ENCODE measurements around the gene ADARB2. TPM values are rescaled to one million over a fixed set of nuclear protein-coding genes. Genes with fewer than 3 reads are reported as not detected.

Gene ADARB2
- total RNA-seq, 1 donor from 2014 or later = not detected

DNA sequence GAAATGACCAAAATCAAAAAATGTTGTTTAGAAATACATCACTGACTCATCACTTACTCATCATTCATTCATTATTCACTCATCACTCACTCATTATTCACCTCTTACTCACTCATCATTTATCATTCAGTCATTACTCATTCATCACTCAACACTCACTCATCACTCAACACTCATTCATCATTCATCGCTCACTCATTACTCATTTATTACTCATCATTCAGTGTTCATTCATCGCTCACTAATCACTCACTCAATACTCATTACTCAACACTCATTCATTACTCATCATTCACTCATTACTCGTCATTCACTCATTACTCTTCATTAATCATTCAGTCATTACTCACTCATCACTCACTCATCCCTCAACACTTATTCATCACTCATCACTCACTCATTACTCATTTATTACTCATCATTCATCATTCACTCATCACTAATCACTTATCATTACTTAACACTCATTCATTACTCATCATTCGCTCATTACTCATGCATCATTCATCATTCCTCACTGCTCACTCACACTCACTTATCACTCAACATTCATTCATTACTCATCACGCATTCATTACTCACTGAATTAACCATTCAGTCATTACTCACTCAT lies 238.5 kb downstream of the ADARB2 start:
- Histone ChIP-seq H3K9me3 (no peaks in the 10 kb centered on the region), H3K4me1 (no peaks in the 10 kb centered on the region), H3K36me3 (no peaks in the 10 kb centered on the region), H3K27me3 (no peaks in the 10 kb centered on the region), H3K4me3 (no peak overlapping the region), H3K27ac (no peak overlapping the region)
- no peak for DNase-seq (ENCODE audit: low spot score in 2 of 2)
- no peak for TF ChIP-seq CTCF (IDR thresholded peaks at IDR 0.05)
- intact Hi-C loops (cut with DNase I) = no loop called here

DNA sequence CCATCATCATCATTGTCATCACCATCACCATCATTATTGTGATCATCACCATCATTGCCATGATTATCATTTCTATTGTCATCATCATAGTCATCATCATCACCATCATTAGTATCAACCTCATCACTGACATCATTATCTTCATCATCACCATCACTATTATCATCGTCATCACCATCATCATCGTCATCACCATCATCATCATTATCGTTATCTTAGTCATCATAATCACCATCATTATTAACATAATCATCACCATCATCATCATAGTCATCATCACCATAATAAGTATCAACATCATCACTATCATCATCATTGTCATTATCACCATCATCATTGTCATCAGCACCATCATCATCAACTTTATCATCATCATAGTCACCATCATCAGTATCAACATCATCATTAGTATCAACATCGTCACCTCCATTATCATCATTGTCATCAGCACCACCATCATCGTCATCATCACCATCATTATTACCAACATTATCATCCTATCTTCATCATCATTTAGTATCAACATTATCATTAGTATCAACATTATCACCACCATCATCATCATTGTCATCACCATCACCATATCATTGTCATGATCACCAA lies 241.3 kb downstream of the ADARB2 start:
- no peaks in the 10 kb centered on the region for H3K27me3 ChIP-seq
- intact Hi-C loops (cut with DNase I) = no loop called here
- H3K4me1 ChIP-seq = no peaks in the 10 kb centered on the region

DNA sequence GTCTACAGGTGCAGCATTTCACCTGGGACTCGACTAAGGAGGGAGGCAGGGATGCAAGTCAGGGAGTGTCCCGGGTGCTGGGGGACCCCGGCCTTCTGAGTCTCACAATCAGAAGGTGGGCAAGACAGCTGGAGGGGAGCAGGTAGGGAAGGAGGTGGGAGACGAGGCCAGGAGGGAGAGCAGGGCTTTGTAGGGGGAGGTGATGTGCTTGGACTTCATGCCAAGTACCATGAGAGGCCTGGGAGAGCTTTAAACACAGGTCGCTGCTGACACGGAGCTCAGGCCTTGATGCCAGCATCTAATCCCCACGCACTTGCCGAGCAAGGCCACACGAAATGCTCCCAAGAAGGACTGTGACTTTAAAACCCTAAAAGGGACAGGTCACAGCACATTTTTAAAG lies 244.7 kb downstream of the ADARB2 start:
- H3K9me3 ChIP-seq = no peaks in the 10 kb centered on the region
- TF ChIP-seq CTCF (IDR thresholded peaks at IDR 0.05) = no peak
- H3K27me3 ChIP-seq = no peaks in the 10 kb centered on the region
- H3K27ac ChIP-seq = no peak overlapping the region
- no peaks in the 10 kb centered on the region for H3K4me1 ChIP-seq
- no peak overlapping the region for H3K4me3 ChIP-seq
- intact Hi-C loops (cut with DNase I) = no loop called here
- DNase-seq (ENCODE audit: low spot score in 2 of 2) = no peak
- H3K36me3 ChIP-seq = no peaks in the 10 kb centered on the region

More for the DNA sequence above, 241.3 kb downstream of the ADARB2 start:
- Histone ChIP-seq H3K27ac (no peak overlapping the region), H3K36me3 (no peaks in the 10 kb centered on the region), H3K9me3 (no peaks in the 10 kb centered on the region), H3K4me3 (no peak overlapping the region)
- DNase-seq (ENCODE audit: low spot score in 2 of 2) = no peak
- TF ChIP-seq CTCF (IDR thresholded peaks at IDR 0.05) = no peak

GRCh38 chr10:1491901-1492300 lies 245.4 kb downstream of the ADARB2 start:
- Histone ChIP-seq H3K27ac (no peak overlapping the region), H3K4me1 (no peaks in the 10 kb centered on the region), H3K27me3 (no peaks in the 10 kb centered on the region), H3K36me3 (no peaks in the 10 kb centered on the region), H3K4me3 (no peak overlapping the region), H3K9me3 (no peaks in the 10 kb centered on the region)
- no peak for TF ChIP-seq CTCF (IDR thresholded peaks at IDR 0.05)
- intact Hi-C loops (cut with DNase I) = no loop called here
- no peak for DNase-seq (ENCODE audit: low spot score in 2 of 2)

- intact Hi-C loops (cut with DNase I) = no loop called here
- H3K27ac ChIP-seq = no peak overlapping the region
- DNase-seq (ENCODE audit: low spot score in 2 of 2) = no peak
- no peak for TF ChIP-seq CTCF (IDR thresholded peaks at IDR 0.05)
- no peaks in the 10 kb centered on the region for H3K27me3 ChIP-seq
- H3K36me3 ChIP-seq = no peaks in the 10 kb centered on the region
- no peak overlapping the region for H3K4me3 ChIP-seq
- H3K9me3 ChIP-seq = no peaks in the 10 kb centered on the region
- no peaks in the 10 kb centered on the region for H3K4me1 ChIP-seq
Observed at GRCh38 chr10:1489801-1490200, 247.5 kb downstream of the ADARB2 start.

All from ascending aorta (tissue), 2 donors.